ENCODE results near the gene PIK3C2G.

GRCh38 chr12:18261906-18262305 lies 588 bp downstream of the PIK3C2G start:
- TF ChIP-seq CTCF (conservative IDR thresholded peaks at IDR 0.05; ENCODE audit: low read depth, low read length): no peak
- TF ChIP-seq EZH2 (IDR thresholded peaks at IDR 0.05; ENCODE audit: borderline replicate concordance, low read depth, low read length, poor library complexity, severe bottlenecking): no peak

Data from A673 (cell line).